GM18507 (cell line): ENCODE results near the gene MORN5.

Source experiments
- DNase-seq: peaks from one replicate; pipeline ENCODE4 v3.0.0; 2011; ENCODE audit warnings: low read depth; ENCODE audit not compliant: insufficient read length; ENCODE audit errors: extremely low spot score
- FAIRE-seq: peaks from 2 replicates; lab custom pipeline; 2011; peaks lifted over from hg19 to GRCh38; lab: Jason Lieb, UNC

MORN5 gene

GRCh38 chr9:122183501-122183900 lies 23.8 kb downstream of the MORN5 start:
- DNase-seq (no peak), FAIRE-seq (no peak)

- DNase-seq, result no peak
- no peak for FAIRE-seq
Observed at GRCh38 chr9:122184551-122184950, 24.8 kb downstream of the MORN5 start.

- DNase-seq (no peak), FAIRE-seq (no peak)
Observed at GRCh38 chr9:122186301-122186700, 26.6 kb downstream of the MORN5 start.

DNA sequence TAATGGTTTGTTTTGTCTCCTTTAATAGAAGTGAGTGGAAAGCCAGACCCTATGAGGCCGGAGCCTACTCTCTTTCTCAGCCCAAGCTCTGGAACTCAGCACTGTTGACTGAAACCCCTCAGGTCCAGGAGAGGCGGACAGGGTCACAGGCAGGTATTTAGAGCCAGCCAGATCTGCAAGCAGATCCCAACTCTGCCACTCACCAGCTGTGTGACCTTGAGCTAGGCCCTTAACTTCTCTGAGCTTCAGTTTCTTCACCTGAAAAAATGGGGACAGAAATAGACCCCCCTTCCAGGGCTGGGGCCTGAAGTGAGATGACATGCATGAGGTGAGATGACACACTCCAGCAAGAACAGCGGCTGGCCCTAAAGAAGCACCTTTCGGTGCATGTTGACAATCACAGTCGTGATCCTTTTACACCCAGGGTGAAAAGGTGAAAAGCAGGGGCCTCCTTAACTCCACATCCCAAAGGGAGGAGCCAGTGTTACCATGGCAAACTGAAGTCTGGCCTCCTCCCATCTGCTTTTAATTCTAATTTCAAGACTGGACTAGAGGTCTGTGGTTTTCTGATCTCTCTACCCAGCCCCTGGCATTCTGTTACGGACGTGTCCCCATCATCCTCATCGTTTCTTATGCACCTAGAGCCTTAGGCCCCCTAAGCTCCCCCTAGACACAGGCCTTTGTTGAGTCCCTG lies 27.2 kb downstream of the MORN5 start:
- DNase-seq, result no peak
- FAIRE-seq, result no peak

- FAIRE-seq, result no peak
- no peak for DNase-seq
Observed at GRCh38 chr9:122188369-122188768, 28.7 kb downstream of the MORN5 start.

GRCh38 chr9:122190597-122191381 lies 31.1 kb downstream of the MORN5 start:
- DNase-seq (no peak), FAIRE-seq (no peak)

- DNase-seq (no peak), FAIRE-seq (no peak)
Observed at GRCh38 chr9:122191584-122191983, 31.9 kb downstream of the MORN5 start.

- FAIRE-seq, result no peak
- no peak for DNase-seq
Observed at GRCh38 chr9:122192261-122192875, 32.7 kb downstream of the MORN5 start.

- FAIRE-seq (no peak), DNase-seq (no peak)
Observed at GRCh38 chr9:122192914-122193525, 33.3 kb downstream of the MORN5 start.

DNA sequence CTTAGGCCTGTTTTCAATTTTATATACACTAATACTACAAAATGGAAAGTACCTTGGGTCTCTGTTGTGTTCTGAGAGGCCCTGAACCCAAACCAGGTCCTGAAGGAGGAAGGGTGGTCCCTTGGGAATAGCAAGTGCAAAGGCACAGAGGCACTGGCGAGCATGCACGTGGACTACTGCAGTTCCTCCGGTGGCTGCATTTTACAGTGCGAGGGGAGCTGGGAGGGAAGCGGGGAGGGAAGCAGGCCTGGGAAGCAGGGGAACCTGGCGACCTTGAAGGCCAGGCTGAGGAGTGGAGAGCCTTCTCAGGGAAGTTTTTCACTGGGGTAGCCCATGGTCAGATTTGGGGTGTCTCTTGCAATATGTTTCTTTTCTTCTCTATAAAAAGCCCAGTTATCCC lies 33.9 kb downstream of the MORN5 start:
- no peak for FAIRE-seq
- DNase-seq, result no peak

DNA sequence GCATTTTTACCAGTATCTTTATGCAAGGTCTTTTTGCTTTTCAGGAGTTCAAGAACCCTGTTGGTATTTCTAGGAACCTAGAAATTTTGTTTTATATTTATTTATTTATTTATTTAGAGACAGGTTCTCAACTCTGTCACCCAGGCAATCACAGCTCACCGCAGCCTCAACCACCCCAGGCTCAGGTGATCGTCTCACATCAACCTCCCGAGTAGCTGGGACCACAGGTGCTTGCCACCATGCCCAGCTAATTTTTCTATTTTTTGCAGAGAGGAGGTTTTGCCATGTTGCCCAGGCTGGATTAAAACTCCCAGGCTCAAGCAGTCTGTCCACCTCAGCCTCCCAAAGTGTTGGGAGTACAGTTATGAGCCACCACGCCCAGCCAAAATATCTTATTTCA lies 36.2 kb downstream of the MORN5 start:
- FAIRE-seq, result no peak
- no peak for DNase-seq

DNA sequence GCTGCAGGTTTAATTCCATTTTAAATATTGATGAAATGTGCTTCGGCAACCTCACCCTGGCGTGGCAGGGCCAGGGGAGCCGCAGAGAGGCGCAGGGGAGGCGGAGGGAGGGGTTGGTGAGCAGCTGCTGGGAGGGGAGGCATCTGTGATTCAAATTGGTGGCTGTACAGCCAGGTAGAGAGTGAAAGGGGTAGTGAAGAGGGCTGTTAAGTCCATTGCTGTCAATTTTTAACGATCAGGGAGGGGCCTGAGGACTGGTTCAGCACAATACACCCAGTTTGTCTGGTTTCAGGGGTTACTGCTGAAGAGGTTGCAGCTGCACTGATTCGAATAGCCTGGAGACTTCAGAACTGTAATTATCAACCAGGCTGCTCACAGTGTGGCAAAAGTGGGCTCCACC lies 37.7 kb downstream of the MORN5 start:
- DNase-seq (no peak), FAIRE-seq (no peak)

- FAIRE-seq, result no peak
- DNase-seq, result no peak
Observed at GRCh38 chr9:122197882-122198281, 38.2 kb downstream of the MORN5 start.

DNA sequence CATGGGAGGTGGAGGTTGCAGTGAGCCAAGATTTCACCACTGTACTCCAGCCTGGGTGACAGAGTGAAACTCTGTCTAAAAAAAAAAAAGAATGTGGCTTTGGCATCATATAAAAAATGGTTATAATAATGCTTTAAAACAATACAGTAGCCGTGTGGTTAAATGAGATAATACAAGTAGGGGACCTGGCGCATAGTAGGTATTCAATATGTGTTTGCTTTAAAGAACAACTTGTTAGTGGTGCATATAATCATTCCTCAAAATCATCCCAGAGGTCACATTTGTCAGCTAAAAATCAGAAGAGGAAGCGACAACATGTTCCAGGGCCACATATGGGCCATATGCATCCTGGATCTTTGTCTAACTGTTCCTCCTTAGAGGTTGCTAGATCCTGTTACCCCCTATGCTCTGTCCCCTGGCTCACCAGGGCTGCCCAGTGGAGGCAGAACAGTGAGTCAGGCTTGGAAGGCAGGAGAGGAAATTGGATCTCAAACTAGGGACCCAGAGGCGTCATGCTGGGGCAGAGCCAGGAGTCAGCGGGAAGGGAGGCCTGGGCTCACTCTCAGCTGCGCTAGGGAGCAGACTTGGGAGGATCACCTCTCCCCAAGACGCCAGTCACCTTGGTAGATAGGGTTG lies 41.4 kb downstream of the MORN5 start:
- no peak for FAIRE-seq

DNA sequence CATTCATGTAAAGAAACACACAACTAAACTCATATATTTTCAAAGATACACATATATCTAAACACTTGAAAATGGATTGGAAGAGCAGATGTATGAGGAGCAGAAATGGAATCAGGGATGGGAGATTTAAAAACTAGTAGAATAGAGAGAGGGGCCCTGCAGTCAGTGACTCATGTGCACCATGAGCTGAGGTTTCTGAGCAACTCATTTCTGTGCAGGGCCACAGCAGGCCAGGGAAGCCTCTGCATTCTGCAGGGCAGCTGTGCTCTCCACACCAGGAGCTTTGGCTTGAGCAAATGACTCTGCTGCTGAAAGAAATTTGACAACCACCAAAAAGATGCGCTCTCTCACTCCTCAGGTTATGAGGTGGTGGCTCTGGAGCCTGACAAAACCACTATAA lies 41.9 kb downstream of the MORN5 start:
- FAIRE-seq (no peak), DNase-seq (no peak)

More for the DNA sequence above, 41.4 kb downstream of the MORN5 start:
- no peak for DNase-seq

DNA sequence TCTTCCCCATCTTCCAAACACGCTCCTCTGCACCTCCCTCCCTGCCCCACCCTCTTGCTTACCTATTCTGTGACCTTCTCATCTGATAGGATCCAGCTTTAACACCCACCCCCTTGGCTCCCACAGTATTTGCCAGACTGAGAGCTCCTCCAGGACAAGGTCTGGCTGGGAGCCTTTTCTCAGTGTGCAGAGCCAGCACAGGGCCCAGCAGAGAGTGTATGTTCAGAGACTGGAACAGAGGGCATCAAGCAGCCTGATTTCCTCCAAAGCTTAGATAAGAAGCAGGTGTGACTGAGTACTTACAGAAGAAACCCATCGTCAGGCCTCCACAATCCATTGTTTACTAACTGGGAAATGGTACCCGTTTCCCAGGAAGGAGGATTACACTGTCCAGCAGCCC lies 42.4 kb downstream of the MORN5 start:
- DNase-seq (no peak), FAIRE-seq (no peak)

DNA sequence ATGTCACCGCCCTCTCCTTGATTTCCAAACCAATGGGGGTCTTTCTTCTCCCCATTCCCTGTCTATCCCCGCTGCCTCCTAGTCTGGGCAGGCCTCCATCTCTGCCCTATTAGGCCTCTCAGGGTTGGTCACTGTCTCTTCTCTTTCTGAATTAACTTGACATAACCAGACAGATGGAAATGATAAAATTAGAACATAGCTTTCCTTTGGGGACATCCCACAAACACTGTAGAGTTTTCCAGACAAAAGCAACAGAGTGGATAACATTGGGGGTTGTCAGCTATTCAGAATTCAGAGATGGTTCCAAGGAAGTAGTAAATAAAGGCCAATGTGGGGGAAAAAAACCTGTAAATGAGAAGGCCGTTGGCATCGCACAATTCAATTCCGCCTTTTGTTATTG lies 44.3 kb downstream of the MORN5 start:
- DNase-seq, result no peak
- FAIRE-seq, result no peak

GRCh38 chr9:122204491-122204890 lies 44.8 kb downstream of the MORN5 start:
- DNase-seq (no peak), FAIRE-seq (no peak)

DNA sequence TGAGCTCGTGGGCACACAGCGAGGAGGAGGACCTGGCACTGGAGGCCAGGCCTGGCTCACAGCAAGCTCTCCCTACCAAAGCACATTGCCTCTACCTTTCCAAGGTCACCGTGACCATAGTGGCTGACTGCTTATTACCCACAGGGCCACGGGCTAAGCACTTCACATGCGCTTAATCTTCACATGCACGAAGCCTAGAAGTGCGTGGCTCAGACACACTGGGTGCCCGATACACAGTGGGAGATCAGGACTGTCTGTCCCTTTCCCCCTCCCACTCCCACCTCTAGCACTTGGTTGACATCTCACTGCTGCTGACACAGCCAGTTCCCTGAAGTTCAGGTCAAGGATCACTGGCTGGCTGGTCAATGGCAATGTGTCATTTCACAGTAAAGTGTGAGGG lies 45.5 kb downstream of the MORN5 start:
- DNase-seq, result no peak
- no peak for FAIRE-seq
